ENCODE results near the gene PITRM1. TPM values are rescaled to one million over a fixed set of nuclear protein-coding genes. Genes with fewer than 3 reads are reported as not detected.

PITRM1 gene
- total and polyA plus RNA-seq, 2 experiments from 2014 or later: 79.7 to 94.4 TPM

DNA sequence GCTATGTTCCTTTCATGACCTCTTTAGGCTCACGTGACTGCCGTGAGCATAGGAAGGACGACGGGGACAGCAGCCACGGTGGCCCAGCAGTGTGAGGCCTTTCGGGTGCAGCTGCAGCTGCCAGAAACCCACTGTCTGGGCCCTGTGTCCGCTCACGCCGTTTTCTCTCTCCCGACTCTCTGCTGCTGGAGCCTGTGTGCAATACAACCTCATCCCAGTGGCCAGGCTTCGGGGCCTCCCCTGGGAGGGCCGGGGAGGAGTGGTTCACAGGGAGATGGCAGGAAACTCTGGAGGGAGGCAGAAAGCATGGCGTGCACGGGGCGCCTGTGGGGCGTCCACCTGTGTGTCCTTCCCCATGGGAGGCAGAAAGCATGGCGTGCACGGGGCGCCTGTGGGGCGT is 66.7 kb downstream of the PITRM1 start:
- Histone ChIP-seq H3K36me3 (ENCODE audit: low read depth) (peaks cover 41% of the 10 kb centered on the region; the same call in 1 of the 2 replicates), H3K4me2 (ENCODE audit: unreplicated experiment) (no peak overlapping the region), H2AFZ (no peak overlapping the region), H3K27ac (no peak overlapping the region), H3K27me3 (replicated peaks; ENCODE audit: insufficient read depth) (no peaks in the 10 kb centered on the region), H3K79me2 (ENCODE audit: insufficient read depth) (peaks cover 13% of the 10 kb centered on the region; the same call in 1 of the 2 replicates), H3K4me3 (no peak overlapping the region), H3F3A (ENCODE audit: insufficient read depth) (no peaks in the 10 kb centered on the region), H4K20me1 (ENCODE audit: insufficient read depth) (no peaks in the 10 kb centered on the region), H3K9me3 (ENCODE audit: low read depth) (no peaks in the 10 kb centered on the region), H3K9ac (no peak overlapping the region), H3K9me2 (ENCODE audit: insufficient read depth) (no peaks in the 10 kb centered on the region), H3K4me1 (ENCODE audit: insufficient read depth) (peaks cover 7% of the 10 kb centered on the region; the same call in 1 of the 2 replicates)
- no peak for TF ChIP-seq EZH2phosphoT487 (IDR thresholded peaks at IDR 0.05; ENCODE audit: insufficient read depth, low read depth)
- TF ChIP-seq EZH2 (IDR thresholded peaks at IDR 0.05; ENCODE audit: insufficient read depth, poor library complexity, severe bottlenecking): no peak
- in situ Hi-C loops (cut with MboI): no loop called here
- 79 to 87% methylated on average over 11 to 19 of the region's 20 CpGs for WGBS, 2 experiments (ENCODE audit: low coverage in 1 of 2, low lambda C conversion rate in 2 of 2, missing lambda C conversion rate in 2 of 2)
- no peak for DNase-seq

DNA sequence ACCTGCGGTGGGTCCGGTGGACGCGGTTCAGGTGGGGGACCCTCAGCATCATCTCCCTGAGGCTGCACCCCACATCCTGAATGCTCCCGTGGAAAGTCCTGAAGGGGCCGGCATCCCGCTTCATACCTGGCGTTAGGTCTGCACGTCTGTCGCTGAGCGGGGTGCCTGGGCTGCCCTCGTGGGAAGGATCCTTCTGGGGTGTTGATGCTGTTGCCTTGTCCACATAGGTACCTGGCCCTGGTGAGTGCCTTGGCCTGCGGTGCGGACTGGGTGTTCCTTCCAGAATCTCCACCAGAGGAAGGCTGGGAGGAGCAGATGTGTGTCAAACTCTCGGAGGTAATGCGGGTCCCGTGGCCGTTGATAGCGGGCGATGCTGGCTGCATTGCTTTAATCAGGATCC is 67.4 kb downstream of the PITRM1 start:
- Histone ChIP-seq H3F3A (ENCODE audit: insufficient read depth) (no peaks in the 10 kb centered on the region), H3K4me1 (ENCODE audit: insufficient read depth) (peaks cover 7% of the 10 kb centered on the region; the same call in 1 of the 2 replicates), H3K36me3 (ENCODE audit: low read depth) (peaks cover 36% of the 10 kb centered on the region; the same call in 1 of the 2 replicates), H3K27me3 (replicated peaks; ENCODE audit: insufficient read depth) (no peaks in the 10 kb centered on the region), H3K4me3 (no peak overlapping the region), H3K4me2 (ENCODE audit: unreplicated experiment) (no peak overlapping the region), H2AFZ (no peak overlapping the region), H3K27ac (no peak overlapping the region), H4K20me1 (ENCODE audit: insufficient read depth) (no peaks in the 10 kb centered on the region), H3K9me2 (ENCODE audit: insufficient read depth) (no peaks in the 10 kb centered on the region), H3K79me2 (ENCODE audit: insufficient read depth) (peaks cover 20% of the 10 kb centered on the region; the same call in 1 of the 2 replicates), H3K9me3 (ENCODE audit: low read depth) (no peaks in the 10 kb centered on the region), H3K9ac (no peak overlapping the region)
- DNase-seq: no peak
- WGBS, 2 experiments (ENCODE audit: low coverage in 1 of 2, low lambda C conversion rate in 2 of 2, missing lambda C conversion rate in 2 of 2): 87% methylated on average over 20 of the region's 20 CpGs
- in situ Hi-C loops (cut with MboI): no loop called here
- TF ChIP-seq EZH2 (IDR thresholded peaks at IDR 0.05; ENCODE audit: insufficient read depth, poor library complexity, severe bottlenecking) (no peak), EZH2phosphoT487 (IDR thresholded peaks at IDR 0.05; ENCODE audit: insufficient read depth, low read depth) (no peak)

DNA sequence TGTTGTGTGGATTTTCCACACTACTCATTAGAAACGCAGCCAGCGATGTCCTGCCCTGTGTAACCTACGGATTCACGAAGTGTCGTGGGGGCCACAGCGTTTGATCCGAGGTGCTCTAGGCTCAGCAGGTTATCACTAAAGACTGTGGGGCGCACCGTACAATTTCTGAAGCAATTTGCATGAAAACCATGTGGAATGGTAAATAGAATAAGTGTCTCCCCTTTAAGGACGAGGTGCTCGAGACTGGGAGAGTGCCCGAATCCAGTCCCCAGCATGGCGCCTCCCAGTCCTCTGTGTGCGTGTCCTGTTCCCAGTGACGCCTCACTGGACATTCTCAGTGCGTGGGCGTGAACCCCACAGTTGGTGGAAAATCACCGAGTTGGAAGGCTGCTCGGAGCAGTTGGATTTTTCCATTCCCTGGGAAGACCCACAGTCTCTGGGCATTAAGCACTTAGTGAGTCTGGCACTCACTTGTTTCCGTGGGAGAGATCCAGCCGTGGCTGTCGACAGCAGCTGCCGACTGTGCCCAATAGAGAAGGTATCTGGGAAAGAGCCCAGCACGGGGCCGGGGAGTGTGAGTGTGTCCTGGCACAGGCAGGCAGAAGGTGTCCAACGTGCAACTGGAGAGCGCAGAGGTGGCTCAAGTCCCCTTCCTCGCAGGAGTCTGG is 68.2 kb downstream of the PITRM1 start:
- Histone ChIP-seq H3K36me3 (ENCODE audit: low read depth) (peaks cover 36% of the 10 kb centered on the region; the same call in 1 of the 2 replicates), H3K9me3 (ENCODE audit: low read depth) (no peaks in the 10 kb centered on the region), H4K20me1 (ENCODE audit: insufficient read depth) (no peaks in the 10 kb centered on the region), H3K4me3 (no peak overlapping the region), H3K79me2 (ENCODE audit: insufficient read depth) (peaks cover 28% of the 10 kb centered on the region; the same call in 1 of the 2 replicates), H3K4me1 (ENCODE audit: insufficient read depth) (peaks cover 12% of the 10 kb centered on the region; the same call in 1 of the 2 replicates), H2AFZ (no peak overlapping the region), H3K9me2 (ENCODE audit: insufficient read depth) (no peaks in the 10 kb centered on the region), H3F3A (ENCODE audit: insufficient read depth) (peaks cover 5% of the 10 kb centered on the region; the same call in 1 of the 2 replicates), H3K4me2 (ENCODE audit: unreplicated experiment) (no peak overlapping the region), H3K9ac (no peak overlapping the region), H3K27ac (no peak overlapping the region), H3K27me3 (replicated peaks; ENCODE audit: insufficient read depth) (no peaks in the 10 kb centered on the region)
- in situ Hi-C loops (cut with MboI): no loop called here
- no peak for TF ChIP-seq EZH2 (IDR thresholded peaks at IDR 0.05; ENCODE audit: insufficient read depth, poor library complexity, severe bottlenecking)
- no peak for TF ChIP-seq EZH2phosphoT487 (IDR thresholded peaks at IDR 0.05; ENCODE audit: insufficient read depth, low read depth)
- 89 to 91% methylated on average over 28 of the region's 28 CpGs for WGBS, 2 experiments (ENCODE audit: low coverage in 1 of 2, low lambda C conversion rate in 2 of 2, missing lambda C conversion rate in 2 of 2)
- no peak for DNase-seq

DNA sequence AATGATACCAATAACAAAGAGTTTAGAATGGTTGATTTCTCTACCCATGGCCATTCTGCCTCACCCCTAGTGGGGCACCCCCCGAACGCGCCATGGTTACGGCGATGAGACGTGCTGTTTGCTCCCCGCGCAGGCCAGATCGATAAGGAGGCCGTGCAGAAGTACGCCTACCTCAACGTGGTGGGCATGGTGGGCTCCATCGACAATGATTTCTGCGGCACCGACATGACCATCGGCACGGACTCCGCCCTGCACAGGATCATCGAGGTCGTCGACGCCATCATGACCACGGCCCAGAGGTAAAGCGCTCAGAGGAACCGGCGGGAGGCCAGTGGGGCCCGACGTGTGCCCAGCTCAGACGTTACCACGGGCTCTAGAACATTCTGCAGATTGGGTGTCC is 68.9 kb downstream of the PITRM1 start:
- Histone ChIP-seq H3K36me3 (ENCODE audit: low read depth) (peaks cover 33% of the 10 kb centered on the region; the same call in 1 of the 2 replicates), H3K4me1 (ENCODE audit: insufficient read depth) (peaks cover 18% of the 10 kb centered on the region), H3K27ac (no peak overlapping the region), H4K20me1 (ENCODE audit: insufficient read depth) (no peaks in the 10 kb centered on the region), H3K4me3 (no peak overlapping the region), H3K9me2 (ENCODE audit: insufficient read depth) (no peaks in the 10 kb centered on the region), H3K27me3 (replicated peaks; ENCODE audit: insufficient read depth) (no peaks in the 10 kb centered on the region), H3K9me3 (ENCODE audit: low read depth) (no peaks in the 10 kb centered on the region), H3K4me2 (ENCODE audit: unreplicated experiment) (no peak overlapping the region), H3F3A (ENCODE audit: insufficient read depth) (peaks cover 10% of the 10 kb centered on the region), H3K79me2 (ENCODE audit: insufficient read depth) (peaks cover 35% of the 10 kb centered on the region), H3K9ac (no peak overlapping the region), H2AFZ (no peak overlapping the region)
- TF ChIP-seq EZH2phosphoT487 (IDR thresholded peaks at IDR 0.05; ENCODE audit: insufficient read depth, low read depth) (no peak), EZH2 (IDR thresholded peaks at IDR 0.05; ENCODE audit: insufficient read depth, poor library complexity, severe bottlenecking) (no peak)
- in situ Hi-C loops (cut with MboI): no loop called here
- WGBS, 2 experiments (ENCODE audit: low coverage in 1 of 2, low lambda C conversion rate in 2 of 2, missing lambda C conversion rate in 2 of 2): 94 to 98% methylated on average over 23 to 29 of the region's 30 CpGs
- DNase-seq: no peak
